Measurements from ENCODE around the gene TMEM250. TPM values are rescaled to one million over a fixed set of nuclear protein-coding genes. Genes with fewer than 3 reads are reported as not detected.

The TMEM250 gene
- total and polyA plus RNA-seq, 12 donors = 9.7 to 26.4 (median 15.4) TPM

DNA sequence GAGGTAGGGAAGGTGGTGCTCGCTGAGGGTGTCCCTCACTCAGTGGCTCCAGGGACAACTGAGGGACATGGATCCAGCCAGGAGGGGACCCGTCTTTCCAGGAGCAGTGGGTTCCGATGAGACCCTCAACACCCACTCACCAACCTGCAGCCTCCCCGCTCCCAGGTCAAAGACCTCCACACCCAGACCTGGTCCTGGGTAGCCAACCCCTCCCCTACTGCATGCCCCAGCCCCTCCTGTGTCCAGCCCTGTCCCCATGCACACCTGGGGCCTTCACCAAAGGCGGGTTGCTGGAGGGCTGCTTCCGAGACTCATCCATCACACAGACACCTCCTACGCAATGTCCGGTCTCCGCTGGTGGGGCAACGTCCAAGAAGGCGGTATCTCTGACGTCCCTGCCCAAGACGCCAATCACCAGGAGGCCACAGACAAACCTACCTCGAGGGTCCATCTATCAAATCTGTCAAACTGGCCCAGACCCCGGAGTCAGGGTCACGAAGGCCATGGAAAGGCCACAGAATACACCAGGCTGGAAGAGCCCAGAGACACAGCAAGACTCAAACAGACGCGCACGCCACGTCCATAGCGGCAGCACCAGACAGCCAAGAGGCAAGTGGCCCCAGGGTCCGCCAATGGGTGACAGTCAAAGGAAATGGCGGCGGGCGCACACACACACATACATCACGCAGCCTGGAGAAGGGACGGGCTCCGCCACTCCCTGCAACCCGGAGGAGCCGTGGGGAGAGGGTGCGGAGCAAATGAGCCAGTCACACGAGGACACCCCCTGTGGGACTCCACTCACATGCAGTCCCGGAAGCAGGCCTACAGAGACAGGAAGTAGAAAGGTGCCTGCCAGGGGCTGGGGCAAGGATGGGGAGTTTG lies 34.4 kb downstream of the TMEM250 start:
- Histone ChIP-seq H3K36me3 (peaks cover 0 to 14% (median 0%) of the 10 kb centered on the region in 9 donors), H3K4me1 (peaks cover 50 to 96% (median 85%) of the 10 kb centered on the region in 9 donors), H3K9me3 (no peaks in the 10 kb centered on the region), H3K4me3 (no peak overlapping the region), H3K27ac (no peak overlapping the region), H3K27me3 (no peaks in the 10 kb centered on the region)
- 86 to 88% methylated on average over 33 of the region's 33 CpGs for WGBS, 2 donors
- DNase-seq = peak; percentile 4 to 11
- intact Hi-C loops (cut with DNase I) = no loop called here
- TF ChIP-seq, protein P1, sequence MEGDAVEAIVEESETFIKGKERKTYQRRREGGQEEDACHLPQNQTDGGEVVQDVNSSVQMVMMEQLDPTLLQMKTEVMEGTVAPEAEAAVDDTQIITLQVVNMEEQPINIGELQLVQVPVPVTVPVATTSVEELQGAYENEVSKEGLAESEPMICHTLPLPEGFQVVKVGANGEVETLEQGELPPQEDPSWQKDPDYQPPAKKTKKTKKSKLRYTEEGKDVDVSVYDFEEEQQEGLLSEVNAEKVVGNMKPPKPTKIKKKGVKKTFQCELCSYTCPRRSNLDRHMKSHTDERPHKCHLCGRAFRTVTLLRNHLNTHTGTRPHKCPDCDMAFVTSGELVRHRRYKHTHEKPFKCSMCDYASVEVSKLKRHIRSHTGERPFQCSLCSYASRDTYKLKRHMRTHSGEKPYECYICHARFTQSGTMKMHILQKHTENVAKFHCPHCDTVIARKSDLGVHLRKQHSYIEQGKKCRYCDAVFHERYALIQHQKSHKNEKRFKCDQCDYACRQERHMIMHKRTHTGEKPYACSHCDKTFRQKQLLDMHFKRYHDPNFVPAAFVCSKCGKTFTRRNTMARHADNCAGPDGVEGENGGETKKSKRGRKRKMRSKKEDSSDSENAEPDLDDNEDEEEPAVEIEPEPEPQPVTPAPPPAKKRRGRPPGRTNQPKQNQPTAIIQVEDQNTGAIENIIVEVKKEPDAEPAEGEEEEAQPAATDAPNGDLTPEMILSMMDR (IDR thresholded peaks at IDR 0.05) = no peak
- no peak for ATAC-seq

DNA sequence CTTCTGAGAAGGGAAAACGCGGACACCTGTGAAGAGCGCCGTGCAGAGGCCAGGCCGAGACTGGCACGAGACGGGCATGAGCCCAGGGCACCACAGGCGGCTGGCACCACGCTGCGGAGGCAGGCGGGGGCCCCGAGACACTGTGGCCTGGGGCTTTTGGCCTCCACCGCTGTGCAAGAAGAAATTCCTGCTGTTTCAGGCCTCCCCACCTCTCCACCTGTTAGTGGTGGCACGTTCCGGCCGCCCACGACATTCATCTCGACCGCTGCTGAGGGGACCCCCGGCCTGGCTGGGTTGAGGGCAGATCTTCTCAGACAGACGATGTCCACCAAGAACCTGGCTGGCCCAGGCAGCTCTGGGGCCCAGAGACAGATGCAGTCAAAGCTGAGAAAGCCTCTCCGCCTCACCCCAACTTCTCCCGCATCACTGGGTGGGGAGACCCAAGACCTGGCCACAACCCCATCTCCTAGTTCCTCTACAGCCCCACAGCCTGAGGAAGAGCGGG lies 35.1 kb downstream of the TMEM250 start:
- Histone ChIP-seq H3K9me3 (no peaks in the 10 kb centered on the region), H3K36me3 (peaks cover 0 to 14% (median 0%) of the 10 kb centered on the region in 9 donors), H3K27me3 (no peaks in the 10 kb centered on the region), H3K4me3 (no peak overlapping the region), H3K4me1 (peaks cover 46 to 96% (median 83%) of the 10 kb centered on the region in 9 donors), H3K27ac (no peak overlapping the region)
- intact Hi-C loops (cut with DNase I) = no loop called here
- peak in 1 of 2 donors; percentile 11 for DNase-seq
- no peak for ATAC-seq
- WGBS, 2 donors = 93 to 94% methylated on average over 24 of the region's 24 CpGs
- TF ChIP-seq, protein P1 (IDR thresholded peaks at IDR 0.05) = no peak

DNA sequence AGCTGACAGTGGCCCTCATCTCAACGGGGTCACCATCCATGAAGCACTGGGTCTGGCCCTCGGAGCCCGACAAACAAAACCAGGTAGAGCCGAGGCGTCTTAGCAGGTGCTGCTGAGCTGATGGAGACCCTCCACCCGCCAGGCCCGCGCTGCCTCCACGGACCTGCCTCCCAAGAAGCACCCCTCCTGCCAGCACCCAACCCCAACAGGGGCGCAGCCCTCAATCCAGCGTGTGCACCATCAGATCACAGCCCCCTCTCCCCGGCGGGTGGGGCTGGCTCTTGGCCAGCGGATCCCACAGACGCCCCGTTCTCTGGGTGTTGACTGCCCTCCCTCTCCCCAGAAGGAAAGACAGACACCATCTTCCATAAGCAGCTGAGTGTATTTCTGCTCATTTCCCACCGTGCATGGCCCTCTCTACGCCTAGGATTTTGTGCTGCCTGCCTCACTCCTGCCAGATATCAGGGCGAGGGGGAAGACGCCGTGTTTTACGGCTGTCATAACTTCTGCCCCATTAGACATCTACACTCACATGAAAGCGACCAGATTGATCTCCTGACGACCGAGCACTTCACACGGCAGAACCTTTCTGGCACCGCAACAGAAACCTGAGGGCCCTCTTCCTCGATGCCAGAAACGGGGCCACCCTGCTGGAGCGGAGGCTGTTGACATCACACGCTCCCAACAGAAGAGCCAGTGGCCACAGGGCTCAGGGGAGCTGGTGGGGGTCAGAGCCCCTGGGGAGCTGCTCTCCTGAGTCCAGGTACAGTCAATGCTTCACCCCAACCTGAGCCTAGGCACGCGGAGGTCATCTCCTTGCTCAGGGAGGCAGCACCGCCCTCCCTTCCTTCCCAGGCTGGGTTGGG lies 35.9 kb downstream of the TMEM250 start:
- peaks cover 0 to 14% (median 0%) of the 10 kb centered on the region in 9 donors for H3K36me3 ChIP-seq
- ATAC-seq (no peak), DNase-seq (peak in 1 of 2 donors; percentile 11)
- WGBS, 2 donors = 72% methylated on average over 34 of the region's 34 CpGs
- TF ChIP-seq, protein P1 (IDR thresholded peaks at IDR 0.05) = no peak
- H3K9me3 ChIP-seq = no peaks in the 10 kb centered on the region
- H3K27ac ChIP-seq = no peak overlapping the region
- H3K27me3 ChIP-seq = no peaks in the 10 kb centered on the region
- H3K4me3 ChIP-seq = no peak overlapping the region
- H3K4me1 ChIP-seq = peaks cover 43 to 90% (median 76%) of the 10 kb centered on the region in 9 donors
- intact Hi-C loops (cut with DNase I) = no loop called here
